SIG-M5 (cell line): ENCODE results near the gene GNL1.
A peak's percentile ranks its signal among the peaks of the same experiment; 100 is the strongest.
"Not testable (repeated sequence)": the region's sequence is repeated elsewhere in the genome, so short reads cannot be mapped to it uniquely, and the experiment has no call there.

Experiments
- DNase-seq: peaks from one replicate; lab custom pipeline; 2025; lab: John Stamatoyannopoulos, UW

The GNL1 gene

GRCh38 chr6:30556066-30556905 lies at the start of gene GNL1:
TSS of gene GNL1 (minus strand) at chr6:30556489. CDS start at chr6:30556203, 286 bp downstream.
- DNase-seq = peak; percentile 37

GRCh38 chr6:30603961-30604360 lies 47.7 kb upstream of the GNL1 start:
- DNase-seq = no peak

GRCh38 chr6:30601815-30602641 lies 45.7 kb upstream of the GNL1 start:
- no peak for DNase-seq

- no peak for DNase-seq
Measured at GRCh38 chr6:30601436-30601814, 45.1 kb upstream of the GNL1 start.

- DNase-seq = no peak
Measured at GRCh38 chr6:30600451-30600961, 44.2 kb upstream of the GNL1 start.

- no peak for DNase-seq
Measured at GRCh38 chr6:30599625-30600324, 43.5 kb upstream of the GNL1 start.

- no peak for DNase-seq
Measured at GRCh38 chr6:30598912-30599624, 42.8 kb upstream of the GNL1 start.

GRCh38 chr6:30597315-30598144 lies 41.2 kb upstream of the GNL1 start:
- DNase-seq = not testable (repeated sequence)

- DNase-seq = no peak
Measured at GRCh38 chr6:30592287-30592686, 36.0 kb upstream of the GNL1 start.

GRCh38 chr6:30591008-30591407 lies 34.7 kb upstream of the GNL1 start:
- DNase-seq = no peak

GRCh38 chr6:30590509-30590908 lies 34.2 kb upstream of the GNL1 start:
- DNase-seq = no peak

- no peak for DNase-seq
Measured at GRCh38 chr6:30589754-30590358, 33.6 kb upstream of the GNL1 start.

- no peak for DNase-seq
Measured at GRCh38 chr6:30583921-30584320, 27.6 kb upstream of the GNL1 start.

- no peak for DNase-seq
Measured at GRCh38 chr6:30578051-30578450, 21.8 kb upstream of the GNL1 start.

- DNase-seq = no peak
Measured at GRCh38 chr6:30573113-30573512, 16.8 kb upstream of the GNL1 start.

GRCh38 chr6:30572148-30572547 lies 15.9 kb upstream of the GNL1 start:
- no peak for DNase-seq

GRCh38 chr6:30571762-30572082 lies 15.4 kb upstream of the GNL1 start:
- no peak for DNase-seq

GRCh38 chr6:30571075-30571761 lies 14.9 kb upstream of the GNL1 start, which contains the start of gene ABCF1:
TSS of gene ABCF1 (plus strand) at chr6:30571442. CDS start at chr6:30571488, 46 bp downstream.
- peak; percentile 58 for DNase-seq

- no peak for DNase-seq
Measured at GRCh38 chr6:30570740-30571074, 14.4 kb upstream of the GNL1 start.

- no peak for DNase-seq
Measured at GRCh38 chr6:30570263-30570662, 14.0 kb upstream of the GNL1 start.
